H9 (cell line): ENCODE measurements around the gene ICOSLG. TPM values are rescaled to one million over a fixed set of nuclear protein-coding genes. Genes with fewer than 3 reads are reported as not detected.
"Not testable (repeated sequence)": the region's sequence is repeated elsewhere in the genome, so short reads cannot be mapped to it uniquely, and the experiment has no call there.

Source experiments
- DNase-seq: peaks from one replicate; pipeline ENCODE4 v3.0.0-alpha.2; 2017
- H2AFZ ChIP-seq: one replicate; pipeline ENCODE4 v1.6.1; 2013; ENCODE audit warnings: mild to moderate bottlenecking, low read length, control low read depth, moderate library complexity
- H2AK5ac ChIP-seq: 2 replicates; pipeline ENCODE4 v1.6.1; 2013; ENCODE audit warnings: low read length, control low read depth, mixed read lengths; ENCODE audit not compliant: insufficient read length
- H2BK120ac ChIP-seq: one replicate; pipeline ENCODE4 v1.6.1; 2013; ENCODE audit warnings: low read depth, mild to moderate bottlenecking, low read length, control low read depth, inconsistent platforms; ENCODE audit not compliant: poor library complexity, severe bottlenecking
- H2BK12ac ChIP-seq: 2 replicates; pipeline ENCODE4 v1.6.1; 2013; ENCODE audit warnings: low read length, control low read depth, mixed read lengths, low read depth; ENCODE audit not compliant: insufficient read length
- H2BK15ac ChIP-seq: 2 replicates; pipeline ENCODE4 v1.6.1; 2013; ENCODE audit warnings: low read depth, low read length, control low read depth
- H2BK20ac ChIP-seq: one replicate; pipeline ENCODE4 v1.6.1; 2013; ENCODE audit warnings: low read depth, mild to moderate bottlenecking, low read length, control low read depth, inconsistent platforms; ENCODE audit not compliant: poor library complexity, severe bottlenecking
- H2BK5ac ChIP-seq: 2 replicates; pipeline ENCODE4 v1.6.1; 2013; ENCODE audit warnings: low read length, control low read depth, mixed read lengths; ENCODE audit not compliant: insufficient read length
- H3K14ac ChIP-seq: 2 replicates; pipeline ENCODE4 v1.6.1; 2013; ENCODE audit warnings: low read length, control low read depth; ENCODE audit not compliant: insufficient read depth
- H3K18ac ChIP-seq: 2 replicates; pipeline ENCODE4 v1.6.1; 2013; ENCODE audit warnings: low read depth, mild to moderate bottlenecking, mixed read lengths, low read length, control low read depth; ENCODE audit not compliant: insufficient read length
- H3K23ac ChIP-seq: 2 replicates; pipeline ENCODE4 v1.6.1; 2013; ENCODE audit warnings: low read length, control low read depth, mixed read lengths, low read depth; ENCODE audit not compliant: insufficient read length
- H3K23me2 ChIP-seq: 2 replicates; pipeline ENCODE4 v1.6.1; 2013; ENCODE audit warnings: low read depth, mild to moderate bottlenecking, mixed read lengths, low read length, control low read depth; ENCODE audit not compliant: insufficient read length, poor library complexity, severe bottlenecking
- H3K27ac ChIP-seq: 2 replicates; pipeline ENCODE4 v1.5.1; 2013; ENCODE audit warnings: low read length, control low read depth, mixed read lengths, low read depth; ENCODE audit not compliant: insufficient read length
- H3K27me3 ChIP-seq: 2 replicates; pipeline ENCODE4 v1.6.1; 2013; ENCODE audit warnings: low read length, control low read depth, inconsistent platforms; ENCODE audit not compliant: insufficient read depth
- H3K4ac ChIP-seq: 2 replicates; pipeline ENCODE4 v1.6.1; 2013; ENCODE audit warnings: low read depth, mild to moderate bottlenecking, control low read depth, inconsistent platforms, low read length, moderate library complexity
- H3K4me1 ChIP-seq: 2 replicates; pipeline ENCODE4 v1.6.1; 2013; ENCODE audit warnings: low read length, control low read depth, inconsistent platforms; ENCODE audit not compliant: insufficient read depth
- H3K4me2 ChIP-seq: 2 replicates; pipeline ENCODE4 v1.6.1; 2013; ENCODE audit warnings: low read length, control low read depth, mixed read lengths; ENCODE audit not compliant: insufficient read length, insufficient read depth
- H3K56ac ChIP-seq: 2 replicates; pipeline ENCODE4 v1.6.1; 2013; ENCODE audit warnings: low read depth, mild to moderate bottlenecking, mixed read lengths, low read length, control low read depth; ENCODE audit not compliant: insufficient read length
- H3K79me1 ChIP-seq: 2 replicates; pipeline ENCODE4 v1.6.1; 2013; ENCODE audit warnings: low read depth, mild to moderate bottlenecking, moderate library complexity, low read length, control low read depth, inconsistent platforms; ENCODE audit not compliant: insufficient read depth, poor library complexity, severe bottlenecking
- H3K79me2 ChIP-seq: 2 replicates; pipeline ENCODE4 v1.6.1; 2013; ENCODE audit warnings: low read length, control low read depth, inconsistent platforms; ENCODE audit not compliant: insufficient read depth
- H3K9ac ChIP-seq: 2 replicates; pipeline ENCODE4 v1.6.1; 2013; ENCODE audit warnings: low read length, control low read depth, mixed read lengths; ENCODE audit not compliant: insufficient read length; ENCODE audit errors: extremely low read depth
- H3K9me3 ChIP-seq: one replicate; pipeline ENCODE4 v1.6.1; 2013; ENCODE audit warnings: low read depth, low read length, inconsistent platforms; ENCODE audit not compliant: control insufficient read depth
- H3T11ph ChIP-seq: one replicate; pipeline ENCODE4 v1.6.1; 2013; ENCODE audit warnings: mild to moderate bottlenecking, low read length, control low read depth, inconsistent platforms
- H4K20me1 ChIP-seq: one replicate; pipeline ENCODE4 v1.6.1; 2013; ENCODE audit not compliant: control insufficient read depth, insufficient read length, insufficient read depth
- H4K5ac ChIP-seq: 2 replicates; pipeline ENCODE4 v1.6.1; 2013; ENCODE audit warnings: low read depth, mild to moderate bottlenecking, mixed read lengths, low read length, control low read depth; ENCODE audit not compliant: insufficient read length
- H4K8ac ChIP-seq: replicated peaks from 2 replicates; pipeline ENCODE4 v1.6.1; 2013; ENCODE audit warnings: low read length, control low read depth, mixed read lengths, low read depth; ENCODE audit not compliant: insufficient read length
- H4K91ac ChIP-seq: 2 replicates; pipeline ENCODE4 v1.6.1; 2013; ENCODE audit warnings: low read depth, mild to moderate bottlenecking, moderate library complexity, mixed read lengths, low read length, control low read depth; ENCODE audit not compliant: insufficient read length
- H3K27ac Mint-ChIP-seq, 3 experiments: 2 replicates in 2 of 3; 3 replicates in 1 of 3; pipeline ENCODE4 v1.8.0; 2020 to 2021; ENCODE audit warnings: mixed read lengths in 3 of 3, mild to moderate bottlenecking in 1 of 3, moderate library complexity in 1 of 3
- H3K27me3 Mint-ChIP-seq: 2 replicates; pipeline ENCODE4 v1.8.0; 2021; ENCODE audit warnings: low read depth, mild to moderate bottlenecking, moderate library complexity, mixed read lengths
- H3K36me3 Mint-ChIP-seq, 3 experiments: 2 replicates in 2 of 3; 3 replicates in 1 of 3; pipeline ENCODE4 v1.8.0; 2020 to 2021; ENCODE audit warnings: low read depth in 3 of 3, mixed read lengths in 3 of 3; ENCODE audit not compliant: insufficient read depth in 1 of 3
- H3K4me1 Mint-ChIP-seq, 2 experiments: 2 replicates each; pipeline ENCODE4 v1.8.0; 2020; ENCODE audit warnings: mixed read lengths in 2 of 2
- H3K4me3 Mint-ChIP-seq, 2 experiments: 2 replicates in 1 of 2; 3 replicates in 1 of 2; pipeline ENCODE4 v1.8.0; 2020 to 2021; ENCODE audit warnings: mild to moderate bottlenecking in 2 of 2, mixed read lengths in 2 of 2, moderate library complexity in 1 of 2
- H3K9me3 Mint-ChIP-seq, 2 experiments: 2 replicates in 1 of 2; 3 replicates in 1 of 2; pipeline ENCODE4 v1.8.0; 2020; ENCODE audit warnings: mild to moderate bottlenecking in 2 of 2, mixed read lengths in 2 of 2, moderate library complexity in 1 of 2
- WGBS: extraction: QIAGEN DNeasy Blood & Tissue Kit; methylation state at CpG from one replicate; pipeline ENCODE4 v1.1.7; 2013; ENCODE audit warnings: missing lambda C conversion rate, low lambda C conversion rate, mixed read lengths; ENCODE audit not compliant: insufficient read length; ENCODE audit errors: extremely low coverage; 5-methylcytosine and 5-hydroxymethylcytosine counted together
- total RNA-seq: library from RNA; stranded (reverse); gene quantifications from 2 replicates; pipeline ENCODE4 v1.2.1, GENCODE V29; 2021

Gene ICOSLG
- total RNA-seq, 1 experiment from 2014 or later, result 6.8 TPM

DNA sequence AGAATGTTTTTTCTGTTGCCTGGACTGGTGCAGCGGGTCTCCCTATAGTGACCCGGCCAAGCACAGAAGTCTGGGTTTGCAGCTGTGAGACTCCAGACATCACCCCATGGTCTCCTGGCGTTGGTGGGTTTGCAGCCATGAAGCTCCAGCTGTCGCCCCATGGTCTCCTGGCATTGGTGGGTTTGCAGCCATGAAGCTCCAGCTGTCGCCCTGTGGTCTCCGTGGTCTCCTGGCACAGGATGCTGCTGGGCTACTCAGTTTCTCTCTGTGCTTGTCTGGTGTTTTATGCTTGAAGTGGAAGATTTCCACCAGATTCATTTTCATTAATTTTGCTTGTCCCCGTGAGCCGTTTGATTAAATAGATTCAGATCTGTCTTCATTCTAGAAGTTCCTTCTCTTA is 58.5 kb downstream of the ICOSLG start:
- not testable (repeated sequence) for H2BK15ac ChIP-seq, H3K27me3 Mint-ChIP-seq, H3K27me3 ChIP-seq, H4K8ac ChIP-seq, H3K4me2 ChIP-seq, H3K9ac ChIP-seq, H2BK20ac ChIP-seq, H3K36me3 Mint-ChIP-seq, H3K27ac ChIP-seq, H2AK5ac ChIP-seq, H2BK120ac ChIP-seq, H3K9me3 ChIP-seq, H3K23ac ChIP-seq, H2BK5ac ChIP-seq, H3K4me1 Mint-ChIP-seq, H3K14ac ChIP-seq, H2AFZ ChIP-seq, H3K79me2 ChIP-seq, H3K18ac ChIP-seq, H4K91ac ChIP-seq, DNase-seq, H4K5ac ChIP-seq, H3K23me2 ChIP-seq, H2BK12ac ChIP-seq, H3K56ac ChIP-seq, H3T11ph ChIP-seq, H3K27ac Mint-ChIP-seq, H3K4ac ChIP-seq, H3K4me1 ChIP-seq, H3K4me3 Mint-ChIP-seq, H4K20me1 ChIP-seq, H3K79me1 ChIP-seq, H3K9me3 Mint-ChIP-seq
- WGBS, result no CpG with 5 or more reads among the region's 8 CpGs

DNA sequence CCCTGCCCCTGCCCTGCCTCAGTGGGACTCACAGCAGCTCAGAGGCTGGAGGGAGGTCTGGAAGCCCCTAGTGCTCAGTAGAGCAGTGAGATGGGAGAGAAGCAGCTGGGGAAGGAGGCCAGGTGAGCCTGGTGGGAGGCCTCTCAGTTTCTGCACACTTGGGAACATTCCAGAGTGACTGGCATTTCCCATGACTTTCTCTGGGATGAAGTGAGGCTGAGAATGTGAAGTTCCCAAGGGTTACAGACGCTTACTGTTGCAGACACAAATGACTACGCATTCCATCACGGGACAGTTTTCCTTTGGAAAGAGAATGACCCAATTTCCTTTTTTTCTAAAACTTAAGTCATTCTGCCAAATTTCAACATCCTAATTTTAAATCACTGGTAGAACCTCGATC is 59.2 kb downstream of the ICOSLG start:
- H2BK5ac ChIP-seq, H3K9me3 ChIP-seq, H3K4me3 Mint-ChIP-seq, DNase-seq, H2BK120ac ChIP-seq, H3K36me3 Mint-ChIP-seq, H3K9ac ChIP-seq, H3K4ac ChIP-seq, H4K5ac ChIP-seq, H3K27me3 ChIP-seq, H3K4me2 ChIP-seq, H2BK20ac ChIP-seq, H3K79me2 ChIP-seq, H3K9me3 Mint-ChIP-seq, H3K79me1 ChIP-seq, H3K4me1 Mint-ChIP-seq, H3K27me3 Mint-ChIP-seq, H2BK15ac ChIP-seq, H3K4me1 ChIP-seq, H3K23ac ChIP-seq, H3K23me2 ChIP-seq, H3K14ac ChIP-seq, H2AFZ ChIP-seq, H4K8ac ChIP-seq, H4K20me1 ChIP-seq, H3K56ac ChIP-seq, H2AK5ac ChIP-seq, H3T11ph ChIP-seq, H4K91ac ChIP-seq, H3K18ac ChIP-seq, H3K27ac Mint-ChIP-seq, H2BK12ac ChIP-seq, H3K27ac ChIP-seq: not testable (repeated sequence)
- no CpG with 5 or more reads among the region's 4 CpGs for WGBS
